SHP77 (cell line): ENCODE data around the gene RPRD2.
A peak's percentile ranks its signal among the peaks of the same experiment; 100 is the strongest.

Experiments
- DNase-seq, 2 experiments: peaks; one replicate each; lab custom pipeline; 2025; lab: John Stamatoyannopoulos, UW

RPRD2 gene

GRCh38 chr1:150472601-150473200, 108.8 kb downstream of the RPRD2 start:
- DNase-seq: no peak

- no peak for DNase-seq
Measured at GRCh38 chr1:150473659-150474058, 109.7 kb downstream of the RPRD2 start.

GRCh38 chr1:150474869-150475268, 110.9 kb downstream of the RPRD2 start:
- no peak for DNase-seq

- no peak for DNase-seq
Measured at GRCh38 chr1:150476754-150477153, 112.8 kb downstream of the RPRD2 start.

GRCh38 chr1:150477320-150477719, 113.4 kb downstream of the RPRD2 start:
- no peak for DNase-seq

GRCh38 chr1:150477733-150478132, 113.8 kb downstream of the RPRD2 start:
- DNase-seq: no peak

- no peak for DNase-seq
Measured at GRCh38 chr1:150479370-150479769, 115.4 kb downstream of the RPRD2 start.

- DNase-seq: no peak
Measured at GRCh38 chr1:150479927-150480352, 116.0 kb downstream of the RPRD2 start.

GRCh38 chr1:150484431-150484830, 120.5 kb downstream of the RPRD2 start:
- no peak for DNase-seq

GRCh38 chr1:150484861-150485260, 120.9 kb downstream of the RPRD2 start:
- DNase-seq: peak in 1 of 2 experiments; percentile 28

GRCh38 chr1:150486966-150487762, 123.2 kb downstream of the RPRD2 start, which contains the start of gene TARS2:
Gene TARS2 (plus strand): TSS chr1:150487419. CDS start chr1:150487451, 32 bp downstream.
- DNase-seq: peak; percentile 99 to 100

GRCh38 chr1:150487763-150488115, 123.8 kb downstream of the RPRD2 start:
- peak in 1 of 2 experiments; percentile 5 for DNase-seq

- DNase-seq: no peak
Measured at GRCh38 chr1:150493175-150493574, 129.2 kb downstream of the RPRD2 start.

- DNase-seq: no peak
Measured at GRCh38 chr1:150498342-150498741, 134.4 kb downstream of the RPRD2 start.

GRCh38 chr1:150505431-150505830, 141.5 kb downstream of the RPRD2 start:
- no peak for DNase-seq

- peak; percentile 39 to 57 for DNase-seq
Measured at GRCh38 chr1:150507912-150508864, 144.2 kb downstream of the RPRD2 start, which contains the start of gene ECM1. Gene ECM1 (plus strand): TSS chr1:150508109. CDS start chr1:150508210, 101 bp downstream.

GRCh38 chr1:150508982-150509381, 145.0 kb downstream of the RPRD2 start:
- DNase-seq: no peak

GRCh38 chr1:150511551-150511950, 147.6 kb downstream of the RPRD2 start:
- DNase-seq: peak; percentile 29 to 71

- no peak for DNase-seq
Measured at GRCh38 chr1:150511985-150512660, 148.2 kb downstream of the RPRD2 start.

GRCh38 chr1:150512846-150513245, 148.9 kb downstream of the RPRD2 start:
- DNase-seq: no peak

GRCh38 chr1:150513351-150513791, 149.4 kb downstream of the RPRD2 start:
- peak; percentile 60 to 63 for DNase-seq
